ENCODE data around the gene CPA4.

Gene CPA4

DNA sequence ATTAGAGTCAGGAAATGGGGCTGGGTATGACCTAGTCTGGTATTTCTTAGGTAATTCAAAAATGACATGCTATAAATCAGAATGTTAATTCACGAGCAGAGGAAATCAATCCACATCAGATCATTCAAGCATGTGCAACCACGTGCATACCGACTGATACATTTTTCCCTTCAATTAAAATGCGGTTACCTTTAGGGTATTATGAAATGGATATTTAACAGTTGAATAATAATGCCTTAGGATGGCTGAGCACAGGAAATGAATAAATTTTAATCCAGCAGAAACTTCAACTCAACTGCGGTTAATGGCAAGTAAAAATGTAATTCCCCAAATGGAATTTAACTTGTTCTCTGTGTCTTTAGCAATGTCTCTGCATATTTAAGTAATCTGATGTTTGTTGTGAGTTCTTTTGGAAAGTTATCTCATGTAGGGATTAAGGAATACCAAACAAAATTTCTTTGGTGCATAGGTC, 17.1 kb upstream of the CPA4 start:
- DNase-seq (ENCODE audit: low spot score): no peak

DNA sequence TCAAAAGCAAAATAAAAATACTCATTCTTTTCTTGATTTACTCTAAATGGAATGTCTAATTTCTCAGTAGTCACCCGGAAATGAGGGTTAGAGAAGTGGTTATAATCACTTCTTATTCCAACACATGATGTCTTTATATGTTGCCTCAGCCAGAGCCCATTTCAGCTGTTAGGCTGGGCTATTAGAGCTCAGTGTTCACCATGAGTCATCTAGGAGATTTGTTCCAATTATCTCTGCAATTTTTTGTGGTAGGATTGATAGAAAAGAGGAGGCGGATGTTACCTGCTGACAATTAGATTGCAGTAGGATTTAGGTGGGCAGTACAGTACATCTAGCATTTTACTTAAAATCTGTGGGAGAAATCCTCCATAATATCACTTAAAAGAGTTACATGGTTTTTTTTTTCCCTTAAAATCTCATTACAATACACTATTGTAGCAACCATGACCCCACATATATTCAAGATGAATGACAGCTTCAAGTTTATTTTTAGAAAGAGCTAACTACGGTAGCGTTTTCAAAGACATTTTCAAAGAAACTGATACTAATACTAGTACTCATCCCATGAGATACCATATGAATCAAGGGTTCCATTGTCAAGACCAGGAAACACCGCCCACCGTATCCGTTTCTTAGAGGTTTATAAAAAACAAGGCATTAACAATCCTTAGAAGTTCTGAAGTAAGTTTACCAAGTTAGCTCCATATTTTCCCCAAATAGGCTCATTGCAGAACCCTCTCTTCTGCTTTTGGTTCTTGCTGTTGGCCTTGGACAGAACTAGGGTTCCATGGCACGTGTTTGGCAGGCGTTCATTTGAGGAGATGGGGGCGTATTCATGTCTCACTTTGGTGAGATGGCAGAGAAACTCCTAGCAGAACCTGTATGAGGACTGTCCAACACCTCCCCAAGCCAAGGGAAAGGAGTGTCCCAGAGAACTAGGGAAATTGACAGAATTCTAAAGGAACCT, 15.9 kb upstream of the CPA4 start:
- DNase-seq (ENCODE audit: low spot score): no peak

DNA sequence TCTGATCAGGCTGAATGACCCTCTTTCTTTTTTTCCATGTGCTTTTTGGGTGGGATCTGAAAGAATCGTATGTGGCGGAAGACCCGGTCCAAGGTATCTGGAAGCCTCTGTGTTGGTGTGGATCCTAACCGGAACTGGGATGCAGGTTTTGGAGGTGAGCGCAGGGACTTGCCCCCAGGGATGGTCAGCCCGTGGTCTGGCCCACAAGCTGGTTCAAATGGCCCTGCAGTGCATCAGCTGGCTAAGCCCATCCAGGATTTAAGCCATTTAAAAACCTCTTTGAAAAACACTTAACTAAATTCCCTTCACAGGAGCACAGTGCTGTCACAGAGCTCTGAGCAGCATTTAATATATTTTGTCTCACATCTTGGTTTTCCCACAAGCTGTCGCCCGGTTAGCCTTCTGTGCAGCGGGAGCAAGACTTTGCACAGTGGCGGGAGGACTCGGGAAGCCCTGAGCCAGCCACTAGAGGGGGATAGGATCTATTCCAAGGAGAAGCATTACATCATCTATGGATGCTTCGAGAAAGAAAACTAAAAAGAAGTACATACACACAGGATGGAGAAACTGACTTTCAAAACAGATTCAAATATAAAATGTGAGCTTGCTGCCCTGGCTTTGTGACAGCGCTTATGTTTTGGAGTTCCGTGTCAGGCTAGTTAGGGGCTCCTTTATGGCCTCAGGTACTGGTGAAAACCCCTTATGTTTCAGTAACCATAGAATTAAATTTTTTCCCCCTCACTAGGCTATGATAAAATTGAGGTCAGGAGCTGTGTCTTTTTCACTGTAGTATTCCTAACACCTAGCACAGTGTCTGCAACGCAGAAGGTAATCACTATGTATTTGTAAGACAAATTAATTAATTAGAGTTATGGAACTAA, 15.0 kb upstream of the CPA4 start:
- DNase-seq (ENCODE audit: low spot score): peak; percentile 49

DNA sequence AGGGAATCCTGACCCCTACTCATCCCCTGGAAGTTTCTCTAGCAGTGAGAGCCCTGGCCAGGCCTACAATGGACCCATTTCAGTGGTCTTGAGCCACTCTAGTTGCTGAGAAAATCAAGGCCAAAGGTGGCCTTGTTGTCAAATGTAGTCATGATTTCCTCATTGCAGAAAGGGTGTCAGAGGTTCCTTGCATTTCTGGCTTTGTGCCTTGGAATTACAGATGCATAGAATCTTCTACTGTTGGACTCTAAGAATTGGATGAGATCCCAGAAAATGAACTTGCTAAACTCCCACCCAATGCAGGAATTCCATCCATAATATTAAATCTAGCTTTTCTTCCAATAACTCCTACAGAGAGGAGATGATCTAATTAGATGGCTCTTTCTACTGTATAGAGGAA, 14.1 kb upstream of the CPA4 start:
- DNase-seq (ENCODE audit: low spot score): no peak

DNA sequence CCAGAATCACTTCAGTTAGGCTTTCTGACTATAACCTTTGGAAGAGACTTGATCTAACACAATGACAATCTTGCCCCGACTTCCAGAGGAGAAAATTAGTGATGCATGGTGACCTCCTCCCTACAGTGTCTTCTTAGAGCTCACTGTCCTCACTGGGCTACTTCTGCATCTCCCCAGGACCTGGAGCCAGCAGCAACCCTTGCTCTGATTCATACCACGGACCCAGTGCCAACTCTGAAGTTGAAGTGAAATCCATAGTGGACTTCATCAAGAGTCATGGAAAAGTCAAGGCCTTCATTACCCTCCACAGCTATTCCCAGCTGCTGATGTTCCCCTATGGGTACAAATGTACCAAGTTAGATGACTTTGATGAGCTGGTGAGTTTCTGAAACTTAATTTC, 13.7 kb upstream of the CPA4 start:
- no peak for DNase-seq (ENCODE audit: low spot score)

DNA sequence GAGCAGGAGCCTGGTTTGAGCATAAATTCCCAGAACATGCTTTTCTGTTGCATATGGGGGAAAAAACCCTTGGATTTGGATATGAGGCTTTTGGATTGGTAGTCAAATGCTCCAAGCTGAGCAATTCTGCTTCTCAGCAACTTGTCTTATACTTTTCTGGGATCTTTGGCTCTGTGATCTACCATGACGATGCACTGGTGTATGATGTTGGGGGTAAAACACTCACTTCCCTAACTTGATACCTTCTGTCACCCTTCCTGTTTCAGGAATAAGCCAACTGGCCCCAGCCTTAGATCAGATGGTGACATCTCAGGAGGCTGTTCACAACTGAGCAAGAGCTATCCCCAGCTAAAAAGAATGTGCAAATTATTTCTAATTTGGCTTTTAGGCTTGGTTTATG, 13.1 kb upstream of the CPA4 start:
- DNase-seq (ENCODE audit: low spot score): no peak

DNA sequence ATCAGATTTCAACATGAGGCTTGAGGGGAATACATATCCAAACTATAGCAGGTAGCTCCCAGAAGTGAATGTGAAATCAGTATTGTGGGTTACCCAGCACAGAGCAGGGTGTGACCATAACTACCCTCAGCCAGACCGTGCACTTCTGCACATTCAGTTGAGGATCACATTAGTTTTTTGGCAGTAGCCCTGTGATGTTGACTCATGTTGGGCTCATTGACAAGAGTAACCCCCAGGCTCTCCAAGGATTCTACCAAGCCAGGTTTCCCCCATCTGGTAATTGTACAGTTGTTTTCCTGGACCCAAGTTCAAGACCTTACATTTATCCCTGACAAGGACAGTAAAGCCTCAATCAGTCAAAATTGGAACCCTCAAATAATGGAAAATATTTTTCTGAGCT, 11.7 kb upstream of the CPA4 start:
- no peak for DNase-seq (ENCODE audit: low spot score)

DNA sequence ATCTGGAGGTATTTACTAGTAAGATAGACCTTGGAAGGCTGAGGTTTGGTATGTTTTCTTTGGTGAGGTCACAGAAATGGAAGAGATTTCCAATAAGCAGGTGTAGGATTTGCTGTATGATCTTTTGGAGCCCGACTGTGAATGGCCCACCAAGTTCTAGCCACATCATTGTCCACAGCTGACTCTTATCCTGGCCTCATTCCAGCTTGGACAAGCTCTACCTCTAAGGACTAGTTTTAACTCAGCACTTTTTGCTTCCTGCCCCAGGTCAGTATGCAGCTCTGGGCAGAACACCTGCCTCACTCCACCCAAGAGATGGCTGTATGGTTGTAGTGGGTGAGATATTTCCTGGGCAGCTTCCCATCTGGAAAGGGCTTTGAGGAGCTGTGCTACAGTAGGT, 6.1 kb upstream of the CPA4 start:
- DNase-seq (ENCODE audit: low spot score): no peak

DNA sequence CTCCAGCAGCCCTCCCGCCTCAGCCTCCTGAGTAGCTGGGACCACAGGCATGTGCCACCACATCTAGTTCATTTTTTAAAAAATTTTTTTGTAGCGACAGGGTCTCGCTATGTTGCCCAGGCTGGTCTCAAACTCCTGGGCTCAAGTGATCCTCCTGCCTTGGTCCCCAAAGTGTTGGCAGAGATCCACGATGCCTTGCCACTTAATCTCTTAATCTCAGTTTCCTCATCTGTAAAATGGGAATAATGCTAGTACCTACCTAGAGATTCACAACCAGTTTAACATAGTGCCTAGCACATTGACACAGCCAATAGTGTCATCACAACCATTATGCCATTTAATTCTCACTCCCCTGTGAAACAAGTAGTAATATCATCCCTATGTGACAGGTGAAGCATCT, 4.8 kb upstream of the CPA4 start:
- DNase-seq (ENCODE audit: low spot score): no peak

DNA sequence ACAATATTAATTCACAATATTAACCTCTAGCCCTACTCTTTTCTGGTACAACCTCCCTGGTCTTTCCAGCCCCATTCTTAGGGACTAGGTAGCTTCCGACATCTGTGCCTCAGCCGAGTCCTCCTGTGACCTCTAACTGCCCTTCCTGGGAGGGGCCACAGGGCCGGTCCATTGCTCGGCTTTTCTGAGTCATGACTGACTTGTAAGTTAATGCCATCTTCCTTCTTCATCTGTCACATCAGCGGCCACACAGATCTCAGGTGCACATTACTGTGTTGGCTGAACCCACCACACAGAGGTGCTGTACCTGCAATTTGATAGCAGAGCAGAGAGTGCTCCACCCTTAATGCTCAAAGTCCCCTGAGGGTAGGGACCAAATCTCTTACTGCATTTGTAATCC, 4.1 kb upstream of the CPA4 start:
- peak; percentile 14 for DNase-seq (ENCODE audit: low spot score)

DNA sequence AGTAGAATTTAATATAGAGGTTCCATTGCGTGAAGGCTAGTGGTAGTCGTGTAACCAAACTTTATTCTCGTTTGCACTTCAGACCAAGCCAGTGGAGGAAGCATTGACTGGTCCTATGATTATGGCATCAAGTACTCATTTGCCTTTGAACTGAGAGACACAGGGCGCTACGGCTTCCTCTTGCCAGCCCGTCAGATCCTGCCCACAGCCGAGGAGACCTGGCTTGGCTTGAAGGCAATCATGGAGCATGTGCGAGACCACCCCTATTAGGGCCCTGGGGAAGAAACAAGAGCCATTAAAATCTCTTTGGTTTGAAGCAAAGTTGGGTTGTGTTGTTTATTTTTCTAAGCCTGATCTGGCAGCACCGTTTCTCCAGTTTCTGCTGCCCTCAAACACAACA, 3.5 kb upstream of the CPA4 start:
- no peak for DNase-seq (ENCODE audit: low spot score)

DNA sequence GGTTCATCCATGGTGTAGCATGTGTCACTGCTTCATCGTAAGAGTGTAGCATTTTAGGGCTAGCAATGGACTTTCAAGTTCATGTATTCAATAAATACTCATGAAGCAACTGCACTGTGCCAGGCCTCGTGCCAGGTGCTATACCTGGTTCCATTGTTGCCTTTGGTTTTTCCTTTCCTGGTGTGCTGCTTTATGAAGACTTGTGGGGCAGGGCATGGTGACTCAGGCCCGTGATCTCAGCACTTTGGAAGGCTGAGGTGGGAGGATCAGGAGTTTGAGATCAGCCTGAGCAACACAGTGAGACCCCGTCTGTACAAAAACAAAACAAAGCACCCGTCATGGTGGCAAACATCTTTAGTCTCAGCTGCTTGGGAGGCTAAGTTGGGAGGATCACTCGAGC, 2.2 kb upstream of the CPA4 start:
- no peak for DNase-seq (ENCODE audit: low spot score)

DNA sequence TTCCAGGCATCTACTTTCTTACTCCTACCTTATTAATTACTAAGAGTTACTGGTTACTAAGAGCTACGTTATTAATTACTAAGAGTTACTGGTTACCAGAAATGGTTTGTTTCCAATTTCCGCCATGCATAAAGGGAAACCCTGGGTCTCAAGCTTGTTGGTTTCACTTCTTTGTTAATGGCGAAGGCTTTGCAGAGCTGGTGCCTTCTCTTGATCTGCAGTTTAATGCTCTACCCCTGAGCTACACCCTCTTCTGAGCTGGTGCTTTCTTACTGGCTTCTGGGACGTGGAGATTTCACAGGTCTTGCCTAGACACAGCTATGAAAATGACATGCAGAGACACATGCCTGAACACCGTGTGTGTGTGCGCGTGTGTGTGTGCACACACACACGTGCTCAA, 560 bp downstream of the CPA4 start:
- DNase-seq (ENCODE audit: low spot score): no peak

DNA sequence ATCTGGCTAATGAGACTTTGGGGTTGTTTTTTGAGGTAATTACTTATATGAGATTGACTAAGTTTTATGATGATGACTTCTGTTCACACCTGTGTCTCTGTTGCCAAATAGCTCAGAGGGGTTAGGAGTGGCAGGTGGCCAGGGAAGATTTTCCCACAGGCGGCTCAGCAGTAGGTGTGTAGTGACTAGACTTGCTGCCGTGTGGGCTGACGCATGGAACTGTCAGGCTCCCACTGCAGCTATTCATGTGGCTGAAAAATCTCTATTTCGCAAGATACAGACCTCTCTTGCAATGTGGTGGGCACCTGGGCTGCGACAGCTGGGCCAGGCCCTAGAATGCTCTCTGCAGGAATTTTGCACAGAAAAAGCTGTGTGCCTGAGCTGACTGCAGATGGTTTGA, 1.4 kb downstream of the CPA4 start:
- no peak for DNase-seq (ENCODE audit: low spot score)

DNA sequence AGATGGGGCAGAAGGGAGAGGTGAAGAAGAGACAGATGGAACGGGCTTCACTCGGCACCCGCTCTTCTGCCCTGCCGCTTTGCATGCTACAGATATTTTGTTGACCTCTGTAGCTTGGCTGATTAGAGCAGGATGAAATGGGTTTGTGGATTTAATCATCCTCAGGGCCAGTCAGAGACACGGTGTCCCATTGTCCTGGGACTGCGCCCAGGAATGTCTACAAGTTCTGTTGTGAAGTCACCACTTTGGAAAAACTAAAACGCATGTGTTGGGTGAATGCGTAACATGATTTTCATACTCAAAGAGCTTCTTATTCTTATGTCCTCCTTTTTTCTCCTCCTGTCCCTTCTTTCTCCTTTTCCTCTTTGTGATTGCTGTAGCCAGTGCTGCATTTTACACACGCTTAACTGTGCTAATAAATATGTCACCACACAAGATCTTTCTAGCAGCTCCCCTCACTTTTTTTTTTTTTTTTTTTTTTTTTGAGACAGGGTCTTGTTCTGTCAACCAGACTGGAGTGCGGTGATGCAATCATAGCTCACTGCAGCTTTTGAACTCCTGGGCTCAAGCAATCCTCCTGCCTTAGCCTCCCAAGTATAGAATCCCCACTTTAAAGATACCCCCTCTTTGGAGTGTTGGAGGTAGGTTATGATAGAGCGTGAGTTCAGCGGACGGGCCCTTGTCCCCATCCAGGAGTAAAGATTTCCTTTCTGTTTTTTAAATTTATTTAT, 3.4 kb downstream of the CPA4 start:
- DNase-seq (ENCODE audit: low spot score): no peak

DNA sequence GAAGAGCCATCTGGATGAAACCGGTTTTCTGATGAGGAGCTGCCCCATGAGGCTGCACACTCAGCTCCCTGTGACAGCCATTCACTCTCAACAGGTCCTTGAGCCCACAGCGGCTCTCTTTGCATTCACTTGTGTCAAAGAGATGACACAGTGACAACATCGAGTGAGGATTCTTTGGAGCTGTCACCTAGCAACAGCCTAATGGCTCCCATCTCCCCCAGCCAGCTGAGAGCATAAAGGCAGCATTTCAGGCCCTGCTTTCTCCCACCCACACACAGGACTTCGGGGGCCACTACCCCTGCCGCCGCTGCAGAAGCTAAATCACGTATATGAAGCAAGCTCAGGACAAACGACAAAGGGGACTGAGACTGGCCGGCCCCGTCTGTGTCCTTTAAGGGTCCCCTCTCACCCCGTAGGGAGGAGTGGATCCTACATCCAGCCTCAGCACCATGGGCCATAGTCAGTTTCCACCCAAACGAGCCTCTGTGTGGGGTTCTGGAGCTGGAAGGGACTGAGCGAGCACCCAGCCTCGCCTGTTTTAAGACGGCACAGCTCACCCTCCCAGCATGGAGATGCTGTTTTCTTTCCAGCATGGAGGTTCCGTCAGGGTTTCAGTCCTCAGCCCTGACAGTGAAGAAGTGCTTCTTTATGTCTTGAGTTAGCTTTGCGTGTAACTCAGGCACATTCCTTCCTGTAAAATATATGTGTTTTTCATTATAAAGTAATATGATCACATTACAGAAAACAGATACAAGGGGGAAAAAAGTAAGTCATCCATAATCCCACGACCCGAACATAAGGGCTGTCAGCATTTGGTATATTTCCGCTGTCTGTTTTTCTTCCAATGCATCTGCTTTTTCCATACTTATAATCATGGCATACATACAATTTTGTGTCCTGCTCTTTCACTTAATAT, 4.9 kb downstream of the CPA4 start:
- no peak for DNase-seq (ENCODE audit: low spot score)

DNA sequence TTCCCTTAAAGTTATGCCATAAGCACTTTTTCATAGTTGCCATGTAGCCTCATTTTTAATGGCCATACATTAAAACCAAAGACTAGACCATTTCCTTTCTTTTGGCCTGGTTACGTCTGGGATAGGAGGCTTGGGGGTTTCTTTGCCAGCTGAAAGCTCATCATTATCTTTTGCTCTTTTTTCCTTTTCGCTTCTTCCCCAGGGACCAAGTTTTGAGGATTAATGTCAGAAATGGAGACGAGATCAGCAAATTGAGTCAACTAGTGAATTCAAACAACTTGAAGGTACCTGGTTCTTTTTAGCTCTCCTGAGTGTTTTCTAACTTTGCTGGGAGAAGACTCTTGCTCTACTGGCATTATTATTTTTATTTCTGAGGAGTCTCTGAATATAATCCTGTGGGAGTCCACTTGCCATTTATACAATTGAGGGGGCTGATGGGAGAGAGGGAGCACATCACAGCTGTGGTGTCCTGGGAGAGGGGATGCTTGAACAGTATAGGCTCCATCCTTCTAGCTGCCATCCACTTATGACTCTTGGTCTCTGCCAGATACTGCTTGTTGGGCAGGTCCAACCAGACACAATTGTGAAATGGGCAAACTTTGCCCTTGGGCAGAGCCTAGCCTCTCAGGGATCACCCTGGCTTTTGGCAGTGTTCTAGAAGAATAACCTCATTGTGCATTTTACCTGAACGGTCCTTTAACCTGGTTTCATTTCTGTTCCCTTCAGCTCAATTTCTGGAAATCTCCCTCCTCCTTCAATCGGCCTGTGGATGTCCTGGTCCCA, 5.8 kb downstream of the CPA4 start:
- no peak for DNase-seq (ENCODE audit: low spot score)

DNA sequence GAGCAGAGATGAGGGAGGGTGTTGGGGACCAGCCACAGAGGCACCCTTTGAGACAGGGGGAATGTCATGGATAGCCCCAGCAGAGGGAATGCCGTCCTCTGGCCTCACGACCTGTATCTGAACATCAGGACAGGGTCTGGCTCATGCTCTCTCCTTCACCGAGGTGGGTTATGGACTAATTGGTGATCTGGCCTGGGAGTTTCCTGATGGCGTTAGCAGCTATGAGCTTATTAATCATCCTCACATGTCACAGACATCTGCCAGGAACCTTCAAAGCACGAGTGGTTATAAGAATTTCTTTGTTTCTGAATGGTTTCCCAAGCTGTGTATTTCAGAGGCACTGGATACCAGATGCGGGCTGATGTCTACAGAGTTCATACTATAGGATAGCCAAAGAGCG, 6.9 kb downstream of the CPA4 start:
- DNase-seq (ENCODE audit: low spot score): no peak

DNA sequence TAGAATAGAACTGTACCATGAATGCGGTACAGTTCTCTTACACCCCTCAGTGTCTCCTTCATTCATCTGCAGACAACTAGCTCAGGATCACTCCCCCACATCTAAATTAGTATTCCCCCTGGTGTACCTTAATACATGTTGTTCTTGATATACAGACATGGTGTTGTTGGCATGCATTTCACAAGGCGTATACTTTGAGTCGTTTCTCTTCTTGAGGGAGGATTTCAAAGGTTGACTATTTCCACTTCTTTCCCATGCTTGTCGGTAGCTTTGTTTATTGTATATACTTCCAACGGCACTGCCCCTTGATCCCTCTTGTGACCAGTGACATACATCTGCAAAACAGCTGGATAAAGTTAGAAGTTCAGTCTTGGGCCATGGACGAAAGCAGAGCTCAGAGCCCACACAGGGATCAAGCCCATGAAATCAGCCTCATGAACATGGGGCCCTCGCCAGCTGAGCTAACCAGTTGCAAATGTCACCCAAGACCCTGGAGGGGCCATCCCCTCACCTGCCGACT, 8.6 kb downstream of the CPA4 start:
- DNase-seq (ENCODE audit: low spot score): no peak

DNA sequence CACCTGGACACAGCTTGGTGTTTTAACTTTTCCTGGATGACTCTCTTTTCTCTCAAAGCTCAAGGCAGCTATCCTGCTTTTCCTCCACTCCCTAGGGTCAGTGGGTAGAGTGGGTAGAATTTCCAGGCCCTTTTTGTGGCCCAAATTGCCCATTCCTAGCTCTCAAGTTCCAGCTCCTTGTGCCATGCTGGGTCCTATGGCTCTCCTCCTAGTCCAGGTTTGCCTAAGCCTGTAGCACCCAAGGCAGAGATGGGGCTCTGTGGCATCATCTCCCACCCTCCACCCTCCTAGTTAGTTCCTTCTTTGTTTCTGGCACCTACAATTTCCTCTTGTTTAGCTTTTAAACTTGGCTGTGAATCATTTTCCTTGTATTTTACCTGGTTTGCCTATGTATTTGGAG, 9.7 kb downstream of the CPA4 start:
- no peak for DNase-seq (ENCODE audit: low spot score)

Data from SW480 (cell line).